Stimulated activated CD4-positive, alpha-beta T cell treated with anti-CD3 and anti-CD28 coated beads, Interleukin-1b, Interleukin-23, amount 100 ng/mL, for 1 hour (primary cell): Measurements from ENCODE around the gene PRR16.
"Not testable (repeated sequence)": the region's sequence is repeated elsewhere in the genome, so short reads cannot be mapped to it uniquely, and the experiment has no call there.

Experiments used
- DNase-seq, 2 donors: peaks; one replicate each; pipeline ENCODE4 v3.0.0-alpha.2; 2020; ENCODE audit warnings: low read depth in 2 of 2

PRR16 gene

GRCh38 chr5:120640778-120641177 is 176.7 kb downstream of the PRR16 start:
- no peak for DNase-seq

GRCh38 chr5:120644516-120644915 is 180.4 kb downstream of the PRR16 start:
- no peak for DNase-seq

GRCh38 chr5:120655828-120656435 is 191.8 kb downstream of the PRR16 start:
- no peak for DNase-seq

GRCh38 chr5:120657104-120657503 is 193.0 kb downstream of the PRR16 start:
- no peak for DNase-seq

GRCh38 chr5:120677481-120677880 is 213.4 kb downstream of the PRR16 start:
- no peak for DNase-seq

GRCh38 chr5:120678279-120678678 is 214.2 kb downstream of the PRR16 start:
- no peak for DNase-seq

- no peak for DNase-seq
These were observed 218.8 kb downstream of the PRR16 start for GRCh38 chr5:120682851-120683250.

GRCh38 chr5:120683580-120683979 is 219.5 kb downstream of the PRR16 start:
- no peak for DNase-seq

GRCh38 chr5:120684213-120684612 is 220.1 kb downstream of the PRR16 start:
- DNase-seq = no peak

GRCh38 chr5:120684749-120685415 is 220.8 kb downstream of the PRR16 start:
- no peak for DNase-seq

GRCh38 chr5:120690621-120691407 is 226.7 kb downstream of the PRR16 start:
- DNase-seq = no peak

- no peak for DNase-seq
These were observed 228.2 kb downstream of the PRR16 start for GRCh38 chr5:120692325-120692724.

- DNase-seq = no peak
These were observed 231.3 kb downstream of the PRR16 start for GRCh38 chr5:120695368-120695880.

GRCh38 chr5:120697147-120697546 is 233.0 kb downstream of the PRR16 start:
- DNase-seq = no peak

- not testable (repeated sequence) for DNase-seq
These were observed 233.7 kb downstream of the PRR16 start for GRCh38 chr5:120697670-120698327.

- not testable (repeated sequence) for DNase-seq
These were observed 236.6 kb downstream of the PRR16 start for GRCh38 chr5:120700653-120701052.

- DNase-seq = not testable (repeated sequence)
These were observed 238.9 kb downstream of the PRR16 start for GRCh38 chr5:120702817-120703538.

- DNase-seq = no peak
These were observed 240.0 kb downstream of the PRR16 start for GRCh38 chr5:120703918-120704587.

- no peak for DNase-seq
These were observed 242.8 kb downstream of the PRR16 start for GRCh38 chr5:120706877-120707276.

GRCh38 chr5:120717381-120717780 is 253.3 kb downstream of the PRR16 start:
- no peak for DNase-seq

GRCh38 chr5:120730214-120730613 is 266.1 kb downstream of the PRR16 start:
- DNase-seq = no peak
